ENCODE results near the gene POLR1D.

The POLR1D gene

GRCh38 chr13:27662738-27663470, 41.2 kb downstream of the POLR1D start:
- Histone ChIP-seq H4K20me1 (ENCODE audit: insufficient read depth, low read length) (no peaks in the 10 kb centered on the region), H3K27me3 (ENCODE audit: insufficient read depth, low read length) (no peaks in the 10 kb centered on the region), H3K9ac (ENCODE audit: low read length) (no peak overlapping the region), H3F3A (ENCODE audit: insufficient read depth, low read length) (no peaks in the 10 kb centered on the region), H3K79me2 (ENCODE audit: insufficient read depth, low read length) (no peaks in the 10 kb centered on the region), H3K4me3 (ENCODE audit: low read depth, low read length, poor library complexity, severe bottlenecking) (no peak overlapping the region), H3K4me2 (ENCODE audit: low read length) (no peak overlapping the region), H3K4me1 (ENCODE audit: insufficient read depth, low read length, severe bottlenecking) (no peaks in the 10 kb centered on the region), H3K9me2 (ENCODE audit: low read depth, low read length) (no peaks in the 10 kb centered on the region), H3K27ac (ENCODE audit: low read depth, low read length, poor library complexity, severe bottlenecking) (no peak overlapping the region), H3K36me3 (ENCODE audit: insufficient read depth, low read length) (peaks cover 26% of the 10 kb centered on the region; the same call in 1 of the 2 replicates), H2AFZ (ENCODE audit: low read length) (no peak overlapping the region), H3K9me3 (ENCODE audit: low read length) (no peaks in the 10 kb centered on the region)
- TF ChIP-seq CTCF (IDR thresholded peaks at IDR 0.05; ENCODE audit: low read length) (no peak), EZH2 (IDR thresholded peaks at IDR 0.05; ENCODE audit: borderline replicate concordance, low read length) (no peak)

GRCh38 chr13:27663947-27664346, 42.3 kb downstream of the POLR1D start:
- Histone ChIP-seq H3K36me3 (ENCODE audit: insufficient read depth, low read length) (peaks cover 23% of the 10 kb centered on the region; the same call in 1 of the 2 replicates), H4K20me1 (ENCODE audit: insufficient read depth, low read length) (no peaks in the 10 kb centered on the region), H3K9me2 (ENCODE audit: low read depth, low read length) (no peaks in the 10 kb centered on the region), H3K4me3 (ENCODE audit: low read depth, low read length, poor library complexity, severe bottlenecking) (no peak overlapping the region), H3K79me2 (ENCODE audit: insufficient read depth, low read length) (no peaks in the 10 kb centered on the region), H3F3A (ENCODE audit: insufficient read depth, low read length) (no peaks in the 10 kb centered on the region), H3K27ac (ENCODE audit: low read depth, low read length, poor library complexity, severe bottlenecking) (no peak overlapping the region), H3K4me2 (ENCODE audit: low read length) (no peak overlapping the region), H3K27me3 (ENCODE audit: insufficient read depth, low read length) (no peaks in the 10 kb centered on the region), H3K9me3 (ENCODE audit: low read length) (no peaks in the 10 kb centered on the region), H2AFZ (ENCODE audit: low read length) (no peak overlapping the region), H3K9ac (ENCODE audit: low read length) (no peak overlapping the region), H3K4me1 (ENCODE audit: insufficient read depth, low read length, severe bottlenecking) (no peaks in the 10 kb centered on the region)
- no peak for TF ChIP-seq CTCF (IDR thresholded peaks at IDR 0.05; ENCODE audit: low read length)
- no peak for TF ChIP-seq EZH2 (IDR thresholded peaks at IDR 0.05; ENCODE audit: borderline replicate concordance, low read length)

GRCh38 chr13:27665333-27665732, 43.6 kb downstream of the POLR1D start:
- peaks cover 14% of the 10 kb centered on the region; the same call in 1 of the 2 replicates for H3K36me3 ChIP-seq (ENCODE audit: insufficient read depth, low read length)
- no peaks in the 10 kb centered on the region for H3F3A ChIP-seq (ENCODE audit: insufficient read depth, low read length)
- no peak overlapping the region for H3K27ac ChIP-seq (ENCODE audit: low read depth, low read length, poor library complexity, severe bottlenecking)
- no peaks in the 10 kb centered on the region for H3K79me2 ChIP-seq (ENCODE audit: insufficient read depth, low read length)
- no peaks in the 10 kb centered on the region for H4K20me1 ChIP-seq (ENCODE audit: insufficient read depth, low read length)
- no peak overlapping the region for H2AFZ ChIP-seq (ENCODE audit: low read length)
- H3K9ac ChIP-seq (ENCODE audit: low read length): no peak overlapping the region
- no peaks in the 10 kb centered on the region for H3K9me3 ChIP-seq (ENCODE audit: low read length)
- no peaks in the 10 kb centered on the region for H3K27me3 ChIP-seq (ENCODE audit: insufficient read depth, low read length)
- no peak overlapping the region for H3K4me3 ChIP-seq (ENCODE audit: low read depth, low read length, poor library complexity, severe bottlenecking)
- TF ChIP-seq CTCF (IDR thresholded peaks at IDR 0.05; ENCODE audit: low read length) (no peak), EZH2 (IDR thresholded peaks at IDR 0.05; ENCODE audit: borderline replicate concordance, low read length) (no peak)
- H3K9me2 ChIP-seq (ENCODE audit: low read depth, low read length): no peaks in the 10 kb centered on the region
- no peak overlapping the region for H3K4me2 ChIP-seq (ENCODE audit: low read length)
- no peaks in the 10 kb centered on the region for H3K4me1 ChIP-seq (ENCODE audit: insufficient read depth, low read length, severe bottlenecking)
